ENCODE results near the gene RYR1.

Gene RYR1

DNA sequence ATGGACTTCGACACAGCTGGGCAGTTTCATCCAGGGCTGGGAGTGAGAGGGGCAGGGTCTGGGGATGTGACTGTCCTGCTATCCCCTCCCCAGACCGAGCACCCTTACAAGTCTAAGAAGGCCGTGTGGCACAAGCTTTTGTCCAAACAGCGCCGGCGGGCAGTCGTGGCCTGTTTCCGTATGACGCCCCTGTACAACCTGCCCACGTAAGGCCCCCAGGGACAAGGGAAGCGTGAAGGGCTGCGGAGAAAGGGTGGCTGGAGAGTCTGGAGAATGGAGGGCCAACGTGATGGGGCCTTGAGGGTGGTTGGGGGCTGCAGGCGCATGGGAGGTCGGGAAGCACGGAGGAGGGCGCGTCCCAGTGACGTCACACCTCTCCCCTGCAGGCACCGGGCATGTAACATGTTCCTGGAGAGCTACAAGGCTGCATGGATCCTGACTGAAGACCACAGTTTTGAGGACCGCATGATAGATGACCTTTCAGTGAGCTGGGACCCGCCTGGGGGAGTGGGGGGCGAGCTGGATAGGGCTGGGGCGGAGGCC, 94.8 kb downstream of the RYR1 start:
- Histone ChIP-seq H3F3A (ENCODE audit: insufficient read depth) (no peaks in the 10 kb centered on the region), H3K9me3 (ENCODE audit: insufficient read depth, low read length) (no peaks in the 10 kb centered on the region), H3K79me2 (ENCODE audit: insufficient read depth, low read length) (no peaks in the 10 kb centered on the region), H3K9me2 (replicated peaks; ENCODE audit: insufficient read depth, low read length) (no peaks in the 10 kb centered on the region), H2AFZ (ENCODE audit: low read depth, low read length, severe bottlenecking) (no peak overlapping the region), H3K4me3 (ENCODE audit: insufficient read depth, low read length, poor library complexity, severe bottlenecking) (no peak overlapping the region), H3K9ac (ENCODE audit: low read length) (no peak overlapping the region), H4K20me1 (ENCODE audit: low read depth, low read length) (no peaks in the 10 kb centered on the region), H3K27ac (ENCODE audit: low read depth, low read length) (no peak overlapping the region), H3K4me2 (ENCODE audit: low read depth, low read length, poor library complexity, severe bottlenecking) (no peak overlapping the region), H3K36me3 (ENCODE audit: low read length) (no peaks in the 10 kb centered on the region), H3K27me3 (ENCODE audit: low read length) (no peaks in the 10 kb centered on the region)
- TF ChIP-seq EZH2phosphoT487 (conservative IDR thresholded peaks at IDR 0.05; ENCODE audit: low read length), result no peak
- TF ChIP-seq, protein P1, sequence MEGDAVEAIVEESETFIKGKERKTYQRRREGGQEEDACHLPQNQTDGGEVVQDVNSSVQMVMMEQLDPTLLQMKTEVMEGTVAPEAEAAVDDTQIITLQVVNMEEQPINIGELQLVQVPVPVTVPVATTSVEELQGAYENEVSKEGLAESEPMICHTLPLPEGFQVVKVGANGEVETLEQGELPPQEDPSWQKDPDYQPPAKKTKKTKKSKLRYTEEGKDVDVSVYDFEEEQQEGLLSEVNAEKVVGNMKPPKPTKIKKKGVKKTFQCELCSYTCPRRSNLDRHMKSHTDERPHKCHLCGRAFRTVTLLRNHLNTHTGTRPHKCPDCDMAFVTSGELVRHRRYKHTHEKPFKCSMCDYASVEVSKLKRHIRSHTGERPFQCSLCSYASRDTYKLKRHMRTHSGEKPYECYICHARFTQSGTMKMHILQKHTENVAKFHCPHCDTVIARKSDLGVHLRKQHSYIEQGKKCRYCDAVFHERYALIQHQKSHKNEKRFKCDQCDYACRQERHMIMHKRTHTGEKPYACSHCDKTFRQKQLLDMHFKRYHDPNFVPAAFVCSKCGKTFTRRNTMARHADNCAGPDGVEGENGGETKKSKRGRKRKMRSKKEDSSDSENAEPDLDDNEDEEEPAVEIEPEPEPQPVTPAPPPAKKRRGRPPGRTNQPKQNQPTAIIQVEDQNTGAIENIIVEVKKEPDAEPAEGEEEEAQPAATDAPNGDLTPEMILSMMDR (IDR thresholded peaks at IDR 0.05; ENCODE audit: insufficient read depth, low read length, poor library complexity, severe bottlenecking), result no peak

DNA sequence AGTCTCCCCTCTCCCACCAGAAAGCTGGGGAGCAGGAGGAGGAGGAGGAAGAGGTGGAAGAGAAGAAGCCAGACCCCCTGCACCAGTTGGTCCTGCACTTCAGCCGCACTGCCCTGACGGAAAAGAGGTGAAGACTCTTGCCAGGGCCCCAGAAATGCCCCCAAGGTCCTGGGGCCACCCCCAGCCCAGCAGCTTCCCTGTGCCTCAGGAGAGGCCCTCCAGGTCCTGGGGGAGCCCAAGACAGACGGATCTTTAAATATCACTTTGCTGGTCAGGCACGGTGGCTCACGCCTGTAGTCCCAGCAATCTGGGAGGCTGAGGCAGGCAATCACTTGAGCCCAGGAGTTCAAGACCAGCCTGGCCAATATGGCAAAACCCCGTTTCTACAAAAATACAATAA, 95.4 kb downstream of the RYR1 start:
- no peak overlapping the region for H3K4me2 ChIP-seq (ENCODE audit: low read depth, low read length, poor library complexity, severe bottlenecking)
- H3K27ac ChIP-seq (ENCODE audit: low read depth, low read length), result no peak overlapping the region

DNA sequence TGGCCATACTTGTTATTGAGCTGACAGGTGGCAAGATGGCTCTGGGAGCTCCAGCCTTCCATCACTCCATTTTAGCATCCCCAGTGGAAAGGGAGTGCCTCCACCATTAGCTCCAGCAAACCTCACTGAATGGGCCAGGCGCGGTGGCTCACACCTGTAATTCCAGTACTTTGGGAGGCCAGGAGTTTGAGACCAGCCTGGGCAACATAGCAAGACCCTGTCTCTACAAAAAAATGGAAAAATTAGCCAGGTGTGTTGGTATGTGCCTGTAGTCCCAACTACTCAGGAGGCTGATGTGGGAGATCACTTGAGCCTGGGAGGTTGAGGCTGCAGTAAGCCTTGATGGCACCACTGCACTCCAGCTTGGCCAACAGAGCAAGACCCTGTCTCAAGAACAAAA, 98.0 kb downstream of the RYR1 start:
- Histone ChIP-seq H3K36me3 (ENCODE audit: low read length) (no peaks in the 10 kb centered on the region), H3K79me2 (ENCODE audit: insufficient read depth, low read length) (no peaks in the 10 kb centered on the region), H3K9me2 (replicated peaks; ENCODE audit: insufficient read depth, low read length) (no peaks in the 10 kb centered on the region), H3K4me2 (ENCODE audit: low read depth, low read length, poor library complexity, severe bottlenecking) (no peak overlapping the region), H3K9ac (ENCODE audit: low read length) (no peak overlapping the region), H4K20me1 (ENCODE audit: low read depth, low read length) (no peaks in the 10 kb centered on the region), H3K4me3 (ENCODE audit: insufficient read depth, low read length, poor library complexity, severe bottlenecking) (no peak overlapping the region), H3F3A (ENCODE audit: insufficient read depth) (no peaks in the 10 kb centered on the region), H3K27me3 (ENCODE audit: low read length) (no peaks in the 10 kb centered on the region), H2AFZ (ENCODE audit: low read depth, low read length, severe bottlenecking) (no peak overlapping the region), H3K27ac (ENCODE audit: low read depth, low read length) (no peak overlapping the region), H3K9me3 (ENCODE audit: insufficient read depth, low read length) (peaks cover 7% of the 10 kb centered on the region; the same call in 1 of the 2 replicates)
- no peak for TF ChIP-seq EZH2phosphoT487 (conservative IDR thresholded peaks at IDR 0.05; ENCODE audit: low read length)
- TF ChIP-seq, protein P1 (IDR thresholded peaks at IDR 0.05; ENCODE audit: insufficient read depth, low read length, poor library complexity, severe bottlenecking), result no peak

More for the DNA sequence above, 95.4 kb downstream of the RYR1 start:
- H3K4me3 ChIP-seq (ENCODE audit: insufficient read depth, low read length, poor library complexity, severe bottlenecking), result no peak overlapping the region
- H3K9me2 ChIP-seq (replicated peaks; ENCODE audit: insufficient read depth, low read length), result no peaks in the 10 kb centered on the region
- H3K36me3 ChIP-seq (ENCODE audit: low read length), result no peaks in the 10 kb centered on the region
- H2AFZ ChIP-seq (ENCODE audit: low read depth, low read length, severe bottlenecking), result no peak overlapping the region
- no peaks in the 10 kb centered on the region for H3F3A ChIP-seq (ENCODE audit: insufficient read depth)
- TF ChIP-seq EZH2phosphoT487 (conservative IDR thresholded peaks at IDR 0.05; ENCODE audit: low read length), result no peak
- TF ChIP-seq, protein P1 (IDR thresholded peaks at IDR 0.05; ENCODE audit: insufficient read depth, low read length, poor library complexity, severe bottlenecking), result no peak
- no peaks in the 10 kb centered on the region for H3K79me2 ChIP-seq (ENCODE audit: insufficient read depth, low read length)
- no peaks in the 10 kb centered on the region for H3K9me3 ChIP-seq (ENCODE audit: insufficient read depth, low read length)
- no peaks in the 10 kb centered on the region for H3K27me3 ChIP-seq (ENCODE audit: low read length)
- no peak overlapping the region for H3K9ac ChIP-seq (ENCODE audit: low read length)
- no peaks in the 10 kb centered on the region for H4K20me1 ChIP-seq (ENCODE audit: low read depth, low read length)

Measured in SU-DHL-6 (cell line).